ENCODE results near the gene CPLX4. TPM values are rescaled to one million over a fixed set of nuclear protein-coding genes. Genes with fewer than 3 reads are reported as not detected.

Gene CPLX4
- polyA plus RNA-seq, 1 experiment, result not detected

- ChIA-PET POLR2A (no interaction called here), CTCF (interaction anchor here (0.8 to 1.1 kb wide), 2 partner anchors 24 to 70 kb away, joined by 4 to 5 read pairs; no protein-coding TSS in a partner anchor)
- Histone ChIP-seq H3K9me3 (ENCODE audit: control insufficient read depth, insufficient read depth, low read length) (no peaks in the 10 kb centered on the region), H3K4me3 (ENCODE audit: low read depth, low read length) (no peak overlapping the region), H3K27ac (ENCODE audit: low read depth, low read length) (no peak overlapping the region), H3K27me3 (ENCODE audit: control insufficient read depth, insufficient read depth, low read length) (no peaks in the 10 kb centered on the region)
- TF ChIP-seq CTCF (IDR thresholded peaks at IDR 0.05; ENCODE audit: low read depth, low read length), result no peak
- DNase-seq (ENCODE audit: low read depth, low spot score), result no peak
These were observed 14.5 kb upstream of the CPLX4 start for GRCh38 chr18:59332986-59333385.

- ChIA-PET POLR2A (no interaction called here), CTCF (interaction anchor here (0.9 kb wide), 1 partner anchor 80 kb away, joined by 3 read pairs; no protein-coding TSS in a partner anchor)
- Histone ChIP-seq H3K27ac (ENCODE audit: low read depth, low read length) (no peak overlapping the region), H3K4me3 (ENCODE audit: low read depth, low read length) (no peak overlapping the region), H3K27me3 (ENCODE audit: control insufficient read depth, insufficient read depth, low read length) (no peaks in the 10 kb centered on the region), H3K9me3 (ENCODE audit: control insufficient read depth, insufficient read depth, low read length) (no peaks in the 10 kb centered on the region)
- TF ChIP-seq CTCF (IDR thresholded peaks at IDR 0.05; ENCODE audit: low read depth, low read length), result no peak
- DNase-seq (ENCODE audit: low read depth, low spot score), result no peak
These were observed 10.2 kb upstream of the CPLX4 start for GRCh38 chr18:59328683-59329082.

- no peak for DNase-seq (ENCODE audit: low read depth, low spot score)
- no peaks in the 10 kb centered on the region for H3K27me3 ChIP-seq (ENCODE audit: control insufficient read depth, insufficient read depth, low read length)
- H3K9me3 ChIP-seq (ENCODE audit: control insufficient read depth, insufficient read depth, low read length), result no peaks in the 10 kb centered on the region
- POLR2A ChIA-PET, result no interaction called here
- TF ChIP-seq CTCF (IDR thresholded peaks at IDR 0.05; ENCODE audit: low read depth, low read length), result no peak
- no peak overlapping the region for H3K4me3 ChIP-seq (ENCODE audit: low read depth, low read length)
- CTCF ChIA-PET, result interaction anchor here (0.6 to 1.4 kb wide), 4 partner anchors 17 to 77 kb away, joined by 3 to 7 read pairs (median 4); no protein-coding TSS in a partner anchor
- H3K27ac ChIP-seq (ENCODE audit: low read depth, low read length), result no peak overlapping the region
These were observed 7.5 kb upstream of the CPLX4 start for GRCh38 chr18:59325965-59326364.

- H3K4me3 ChIP-seq (ENCODE audit: low read depth, low read length), result no peak overlapping the region
- H3K9me3 ChIP-seq (ENCODE audit: control insufficient read depth, insufficient read depth, low read length), result no peaks in the 10 kb centered on the region
- no peak for TF ChIP-seq CTCF (IDR thresholded peaks at IDR 0.05; ENCODE audit: low read depth, low read length)
- DNase-seq (ENCODE audit: low read depth, low spot score), result no peak
- CTCF ChIA-PET, result no interaction called here
- no peak overlapping the region for H3K27ac ChIP-seq (ENCODE audit: low read depth, low read length)
- POLR2A ChIA-PET, result no interaction called here
- H3K27me3 ChIP-seq (ENCODE audit: control insufficient read depth, insufficient read depth, low read length), result peaks cover 5% of the 10 kb centered on the region
These were observed 6.1 kb upstream of the CPLX4 start for GRCh38 chr18:59324623-59324971.

- no peak for DNase-seq (ENCODE audit: low read depth, low spot score)
- TF ChIP-seq CTCF (IDR thresholded peaks at IDR 0.05; ENCODE audit: low read depth, low read length), result no peak
- Histone ChIP-seq H3K27me3 (ENCODE audit: control insufficient read depth, insufficient read depth, low read length) (peaks cover 5% of the 10 kb centered on the region), H3K9me3 (ENCODE audit: control insufficient read depth, insufficient read depth, low read length) (no peaks in the 10 kb centered on the region), H3K27ac (ENCODE audit: low read depth, low read length) (no peak overlapping the region), H3K4me3 (ENCODE audit: low read depth, low read length) (no peak overlapping the region)
- CTCF ChIA-PET, result no interaction called here
- POLR2A ChIA-PET, result no interaction called here
These were observed 5.6 kb upstream of the CPLX4 start for GRCh38 chr18:59323931-59324622.
